Neural crest cell (in vitro differentiated cells): Measurements from ENCODE around the gene EIF2B5. TPM values are rescaled to one million over a fixed set of nuclear protein-coding genes. Genes with fewer than 3 reads are reported as not detected.
"Not testable (repeated sequence)": the region's sequence is repeated elsewhere in the genome, so short reads cannot be mapped to it uniquely, and the experiment has no call there.

Experiments used
- DNase-seq: peaks from one replicate; pipeline ENCODE4 v3.0.0; 2021; ENCODE audit warnings: low read depth, mixed read lengths, low spot score
- H3K27ac Mint-ChIP-seq: one replicate; pipeline ENCODE4 v1.8.0; 2021; ENCODE audit warnings: mild to moderate bottlenecking, mixed read lengths; ENCODE audit not compliant: unreplicated experiment
- H3K27me3 Mint-ChIP-seq: 2 replicates; pipeline ENCODE4 v1.8.0; 2021; ENCODE audit warnings: low read depth, mild to moderate bottlenecking, mixed read lengths
- H3K36me3 Mint-ChIP-seq: 2 replicates; pipeline ENCODE4 v1.8.0; 2021; ENCODE audit warnings: low read depth, mild to moderate bottlenecking, mixed read lengths
- H3K4me1 Mint-ChIP-seq: 2 replicates; pipeline ENCODE4 v1.8.0; 2021; ENCODE audit warnings: mixed read lengths
- H3K4me3 Mint-ChIP-seq: one replicate; pipeline ENCODE4 v1.8.0; 2021; ENCODE audit warnings: mild to moderate bottlenecking, mixed read lengths
- H3K9me3 Mint-ChIP-seq: 2 replicates; pipeline ENCODE4 v1.8.0; 2021; ENCODE audit warnings: mixed read lengths
- CTCF ChIP-seq: fragments of 200-600 bp; sonication (generic); conservative IDR thresholded peaks from 2 replicates; pipeline ENCODE4 v1.5.0; 2021; ENCODE audit warnings: antibody characterized with exemption, mild to moderate bottlenecking
- total RNA-seq: library from RNA; stranded (reverse); gene quantifications from 2 replicates; pipeline ENCODE4 v1.2.1, GENCODE V29; 2021

The EIF2B5 gene
- total RNA-seq, 1 donor from 2014 or later, result 57.7 TPM

DNA sequence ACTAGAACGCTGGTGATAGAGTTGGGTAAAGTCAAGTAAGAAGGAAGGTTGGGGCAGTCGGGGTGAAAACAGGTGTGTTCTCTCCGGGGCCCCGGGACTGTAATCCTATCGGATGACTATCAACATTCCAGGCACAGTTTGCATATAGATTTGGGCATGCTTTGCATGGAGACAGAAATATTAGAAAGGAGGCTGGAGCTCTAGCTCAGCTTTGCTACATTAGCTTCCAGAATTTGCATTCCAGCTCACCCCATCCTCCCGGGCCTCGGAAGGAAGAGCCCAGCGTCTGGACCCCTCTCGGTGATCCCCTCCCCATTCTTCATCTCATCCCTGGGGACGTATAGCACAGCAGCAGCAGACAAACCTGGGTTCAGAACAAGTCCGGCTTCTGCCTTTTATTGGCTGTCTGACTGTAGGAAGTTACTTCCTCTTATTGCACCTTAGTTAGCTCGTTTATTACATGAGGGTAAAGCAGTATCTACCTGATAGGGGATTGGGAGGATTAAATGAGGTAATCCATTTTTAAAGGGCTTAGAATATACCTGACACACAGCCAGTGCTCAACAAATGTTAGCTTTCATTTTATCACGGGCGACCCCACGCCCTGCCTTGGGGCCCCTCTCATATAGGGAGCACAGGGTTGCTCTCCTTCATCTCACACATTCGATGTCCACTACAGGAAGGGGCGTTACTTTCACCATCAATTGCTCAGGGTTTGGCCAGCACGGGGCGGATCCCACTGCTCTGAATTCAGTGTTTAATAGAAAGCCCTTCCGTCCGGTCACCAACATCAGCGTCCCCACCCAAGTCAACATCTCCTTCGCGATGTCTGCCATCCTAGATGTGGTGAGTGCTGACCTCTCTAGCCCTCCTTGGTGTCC, 35.1 kb upstream of the EIF2B5 start:
- Mint-ChIP-seq H3K9me3 (peaks cover 2% of the 10 kb centered on the region), H3K27me3 (peaks cover 21% of the 10 kb centered on the region), H3K36me3 (no peaks in the 10 kb centered on the region), H3K4me1 (no peaks in the 10 kb centered on the region), H3K27ac (no peak overlapping the region), H3K4me3 (no peak overlapping the region)
- DNase-seq, result no peak
- no peak for TF ChIP-seq CTCF

DNA sequence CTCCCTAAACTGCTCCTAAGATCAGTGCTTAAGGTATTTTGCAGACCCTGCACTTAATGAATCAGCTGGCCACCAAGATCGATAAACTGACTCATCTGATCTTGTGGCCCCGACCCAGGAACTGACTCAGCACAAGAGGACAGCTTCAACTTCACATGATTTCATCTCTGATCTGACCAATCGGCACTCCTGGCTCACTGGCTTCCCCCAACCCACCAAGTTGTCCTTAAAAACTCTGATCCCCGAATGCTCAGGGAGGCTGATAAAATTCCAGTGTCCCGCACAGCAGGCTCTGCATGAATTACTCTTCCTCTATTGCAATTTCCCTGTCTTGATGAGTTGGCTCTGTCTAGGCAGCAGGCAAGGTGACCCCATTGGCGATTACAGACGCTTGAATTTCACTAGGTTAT, 24.8 kb upstream of the EIF2B5 start:
- no peak for DNase-seq
- no peaks in the 10 kb centered on the region for H3K4me1 Mint-ChIP-seq
- no peak overlapping the region for H3K27ac Mint-ChIP-seq
- peaks cover 16% of the 10 kb centered on the region for H3K27me3 Mint-ChIP-seq
- H3K36me3 Mint-ChIP-seq, result no peaks in the 10 kb centered on the region
- no peaks in the 10 kb centered on the region for H3K9me3 Mint-ChIP-seq
- TF ChIP-seq CTCF, result no peak
- H3K4me3 Mint-ChIP-seq, result no peak overlapping the region

DNA sequence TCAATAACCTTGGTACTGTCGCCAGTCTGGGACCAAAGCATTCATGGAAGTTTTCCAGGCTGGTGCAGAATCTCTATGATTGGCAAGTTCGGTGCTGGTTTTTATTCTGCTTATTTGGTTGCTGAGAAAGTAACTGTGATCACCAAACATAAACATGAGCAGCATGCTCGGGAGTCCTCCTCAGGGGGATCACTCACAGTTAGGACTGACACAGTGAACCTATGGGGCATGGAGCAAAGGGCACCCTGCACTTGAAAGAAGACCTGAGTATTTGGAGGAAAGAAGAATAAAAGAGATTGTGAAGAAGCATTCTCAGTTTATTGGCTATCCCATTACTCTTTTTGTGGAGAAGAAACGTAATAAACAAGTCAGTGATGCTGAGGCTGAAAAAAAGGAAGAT, 19.1 kb upstream of the EIF2B5 start:
- no peak for TF ChIP-seq CTCF
- H3K4me3 Mint-ChIP-seq, result no peak overlapping the region
- H3K9me3 Mint-ChIP-seq, result no peaks in the 10 kb centered on the region
- no peak for DNase-seq
- no peaks in the 10 kb centered on the region for H3K36me3 Mint-ChIP-seq
- H3K27ac Mint-ChIP-seq, result no peak overlapping the region
- peaks cover 26% of the 10 kb centered on the region for H3K27me3 Mint-ChIP-seq
- no peaks in the 10 kb centered on the region for H3K4me1 Mint-ChIP-seq

DNA sequence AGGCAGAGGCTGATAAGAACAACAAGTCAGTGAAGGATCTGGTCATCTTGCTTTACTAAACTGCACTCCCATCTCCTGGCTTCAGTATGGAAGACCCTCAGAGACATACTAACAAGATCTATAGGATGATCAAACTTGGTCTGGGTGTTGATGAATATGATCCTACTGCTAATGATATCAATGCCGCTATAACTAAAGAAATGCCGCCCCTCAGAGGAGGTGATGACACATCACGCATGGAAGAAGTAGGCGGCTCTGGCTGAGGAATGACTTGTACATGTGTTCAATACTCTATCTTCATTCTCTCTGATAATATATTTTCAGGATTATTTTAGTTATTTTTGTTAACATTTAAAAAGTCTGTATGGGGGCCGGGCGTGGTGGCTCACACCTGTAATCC, 17.5 kb upstream of the EIF2B5 start:
- peaks cover 26% of the 10 kb centered on the region for H3K27me3 Mint-ChIP-seq
- no peaks in the 10 kb centered on the region for H3K9me3 Mint-ChIP-seq
- no peak overlapping the region for H3K4me3 Mint-ChIP-seq
- no peaks in the 10 kb centered on the region for H3K36me3 Mint-ChIP-seq
- H3K27ac Mint-ChIP-seq, result no peak overlapping the region
- no peaks in the 10 kb centered on the region for H3K4me1 Mint-ChIP-seq
- TF ChIP-seq CTCF, result no peak
- DNase-seq, result no peak

GRCh38 chr3:184121031-184121430, 14.1 kb upstream of the EIF2B5 start:
- not testable (repeated sequence) for H3K36me3 Mint-ChIP-seq, H3K27ac Mint-ChIP-seq, H3K4me3 Mint-ChIP-seq, H3K4me1 Mint-ChIP-seq, H3K9me3 Mint-ChIP-seq, DNase-seq
- peaks cover 17% of the 10 kb centered on the region for H3K27me3 Mint-ChIP-seq

- no peak overlapping the region for H3K4me3 Mint-ChIP-seq
These were observed 9.2 kb upstream of the EIF2B5 start for GRCh38 chr3:184126006-184126405.

More at GRCh38 chr3:184126006-184126405, 9.2 kb upstream of the EIF2B5 start:
- TF ChIP-seq CTCF, result no peak
- no peak for DNase-seq
- Mint-ChIP-seq H3K9me3 (no peaks in the 10 kb centered on the region), H3K36me3 (no peaks in the 10 kb centered on the region), H3K27ac (no peak overlapping the region), H3K27me3 (no peaks in the 10 kb centered on the region), H3K4me1 (no peaks in the 10 kb centered on the region)
